SK-N-MC (cell line): ENCODE results near the gene PPIL1.

Experiments
- EZH2 ChIP-seq: fragments of 200-600 bp; sonication (generic); IDR thresholded peaks from one replicate; pipeline ENCODE4 v1.6.1; 2017; ENCODE audit warnings: antibody characterized with exemption
- FOXP2 ChIP-seq: optimal IDR thresholded peaks from 2 replicates; pipeline ENCODE3; 2011; ENCODE audit warnings: mild to moderate bottlenecking, moderate library complexity; ENCODE audit not compliant: insufficient read depth; ENCODE audit errors: extremely low read length, control extremely low read depth
- POLR2AphosphoS5 ChIP-seq: IDR thresholded peaks from 2 replicates; pipeline ENCODE4 v1.6.1; 2012; ENCODE audit warnings: mild to moderate bottlenecking, low read depth, low read length, borderline replicate concordance

DNA sequence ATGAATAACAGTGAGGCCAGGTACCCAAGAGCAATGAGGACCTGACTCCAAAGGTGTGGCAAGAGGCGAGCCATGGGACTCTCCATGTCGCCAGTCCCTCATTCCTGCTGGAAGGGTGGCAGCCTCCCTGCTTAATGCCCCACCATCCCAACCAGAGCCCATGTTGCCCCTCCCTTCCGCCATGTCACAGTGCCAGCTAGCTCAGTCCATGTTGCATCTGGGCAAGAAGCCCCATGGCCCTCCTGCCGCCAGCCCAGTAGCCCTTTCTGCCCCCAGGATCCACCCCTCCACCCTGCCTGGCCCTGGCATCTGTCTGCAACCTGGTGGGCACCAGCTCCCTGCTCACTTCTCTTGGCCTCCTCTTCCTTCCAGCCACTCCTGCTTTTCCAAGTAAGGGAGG is 29.4 kb downstream of the PPIL1 start:
- TF ChIP-seq EZH2 (no peak), POLR2AphosphoS5 (no peak), FOXP2 (no peak)
